HepG2 (cell line): Measurements from ENCODE around the gene KEL.

Experiments used
- ATF2 ChIP-seq: sonication (generic); formaldehyde crosslinking; IDR thresholded peaks from 2 replicates; pipeline ENCODE4 v1.4.0; 2020; ENCODE audit warnings: missing genetic modification reagents
- CBX2 ChIP-seq, 2 experiments: fragments of 200-600 bp in 1 of 2; sonication (generic); formaldehyde crosslinking in 1 of 2; IDR thresholded peaks; 2 replicates each; pipeline versions ENCODE4 v1.7.0 to v1.8.1; 2018 to 2022; ENCODE audit warnings: low read depth in 2 of 2, low read length in 1 of 2, mild to moderate bottlenecking in 1 of 2, missing genetic modification reagents in 1 of 2
- CENPX ChIP-seq: sonication (generic); formaldehyde crosslinking; IDR thresholded peaks from 2 replicates; pipeline ENCODE4 v1.9.0; 2021; ENCODE audit warnings: mild to moderate bottlenecking, missing genetic modification reagents, moderate library complexity
- DMTF1 ChIP-seq: sonication (generic); formaldehyde crosslinking; IDR thresholded peaks from 2 replicates; pipeline ENCODE4 v1.4.0; 2020; ENCODE audit warnings: mild to moderate bottlenecking, missing genetic modification reagents
- DPF2 ChIP-seq: sonication (generic); formaldehyde crosslinking; IDR thresholded peaks from 2 replicates; pipeline ENCODE4 v1.4.0; 2020; ENCODE audit warnings: mild to moderate bottlenecking, low read depth, missing genetic modification reagents, borderline replicate concordance
- POLR2AphosphoS5 ChIP-seq: IDR thresholded peaks from 2 replicates; pipeline ENCODE4 v1.6.1; 2012; ENCODE audit warnings: low read depth, low read length
- REST ChIP-seq, 2 experiments: IDR thresholded peaks; 2 replicates each; pipeline ENCODE4 v1.6.1; 2011 to 2012; ENCODE audit warnings: low read length in 2 of 2, borderline replicate concordance in 1 of 2, low read depth in 1 of 2, mild to moderate bottlenecking in 1 of 2, moderate library complexity in 1 of 2
- STAG1 ChIP-seq: sonication (generic); formaldehyde crosslinking; IDR thresholded peaks from 2 replicates; pipeline ENCODE4 v1.4.0; 2020; ENCODE audit warnings: missing genetic modification reagents
- TIGD3 ChIP-seq: sonication (generic); formaldehyde crosslinking; IDR thresholded peaks from 2 replicates; pipeline ENCODE4 v1.5.1; 2020; ENCODE audit warnings: mild to moderate bottlenecking, missing genetic modification reagents, borderline replicate concordance
- ZNF263 ChIP-seq: sonication (generic); formaldehyde crosslinking; IDR thresholded peaks from 2 replicates; pipeline ENCODE4 v1.4.0; 2020; ENCODE audit warnings: missing genetic modification reagents

GRCh38 chr7:142916508-142916907 lies 45.7 kb downstream of the KEL start:
- no peak for TF ChIP-seq REST (IDR thresholded peaks at IDR 0.05; ENCODE audit: borderline replicate concordance in 1 of 2, low read depth in 1 of 2, low read length in 2 of 2)
- no peak for TF ChIP-seq POLR2AphosphoS5
- no peak for TF ChIP-seq ZNF263
- TF ChIP-seq DPF2 (CRISPR knock-in tag): no peak
- no peak for TF ChIP-seq TIGD3 (CRISPR knock-in tag)
- no peak for TF ChIP-seq STAG1 (CRISPR knock-in tag)
- TF ChIP-seq CBX2 (IDR thresholded peaks at IDR 0.05; ENCODE audit: low read depth, low read length): no peak
- no peak for TF ChIP-seq CBX2 (CRISPR knock-in tag; IDR thresholded peaks at IDR 0.05; ENCODE audit: low read depth)
- no peak for TF ChIP-seq CENPX (CRISPR knock-in tag)
- TF ChIP-seq ATF2: no peak
- no peak for TF ChIP-seq DMTF1 (CRISPR knock-in tag)
